ENCODE results near the gene METTL26.

METTL26 gene

GRCh38 chr16:659618-660017 is 23.5 kb upstream of the METTL26 start:
- Histone ChIP-seq H3K9me3 (no peaks in the 10 kb centered on the region), H3K36me3 (peaks cover 61% of the 10 kb centered on the region), H3K27ac (no peak overlapping the region), H3K27me3 (no peaks in the 10 kb centered on the region), H3K4me1 (peaks cover 34% of the 10 kb centered on the region), H4K20me1 (no peaks in the 10 kb centered on the region), H3K4me2 (no peak overlapping the region; the same call in 1 of the 2 replicates), H3K4me3 (no peak overlapping the region), H3K9ac (no peak overlapping the region)
- no peak for TF ChIP-seq Cebpa-rat (IDR thresholded peaks at IDR 0.05)

GRCh38 chr16:658679-659571 is 22.8 kb upstream of the METTL26 start:
- Histone ChIP-seq H3K9ac (no peak overlapping the region), H3K4me2 (no peak overlapping the region), H3K36me3 (peaks cover 64% of the 10 kb centered on the region), H3K4me1 (peaks cover 27% of the 10 kb centered on the region), H3K4me3 (no peak overlapping the region), H3K27me3 (no peaks in the 10 kb centered on the region), H3K27ac (no peak overlapping the region), H3K9me3 (no peaks in the 10 kb centered on the region), H4K20me1 (no peaks in the 10 kb centered on the region)
- no peak for TF ChIP-seq Cebpa-rat (IDR thresholded peaks at IDR 0.05)

GRCh38 chr16:657487-657886 is 21.4 kb upstream of the METTL26 start:
- no peak for TF ChIP-seq Cebpa-rat (IDR thresholded peaks at IDR 0.05)
- Histone ChIP-seq H3K4me1 (peaks cover 19% of the 10 kb centered on the region), H3K4me2 (no peak overlapping the region), H3K27me3 (no peaks in the 10 kb centered on the region), H3K36me3 (peaks cover 74% of the 10 kb centered on the region), H3K9ac (no peak overlapping the region), H3K9me3 (no peaks in the 10 kb centered on the region), H4K20me1 (no peaks in the 10 kb centered on the region), H3K27ac (no peak overlapping the region), H3K4me3 (no peak overlapping the region)

- Histone ChIP-seq H3K27ac (no peak overlapping the region), H3K4me1 (peaks cover 11% of the 10 kb centered on the region), H3K4me2 (no peak overlapping the region), H3K4me3 (no peak overlapping the region), H3K9ac (no peak overlapping the region), H3K9me3 (no peaks in the 10 kb centered on the region), H4K20me1 (no peaks in the 10 kb centered on the region), H3K27me3 (no peaks in the 10 kb centered on the region), H3K36me3 (peaks cover 71% of the 10 kb centered on the region)
- TF ChIP-seq Cebpa-rat (IDR thresholded peaks at IDR 0.05): no peak
Observed at GRCh38 chr16:654034-654433, 17.9 kb upstream of the METTL26 start.

DNA sequence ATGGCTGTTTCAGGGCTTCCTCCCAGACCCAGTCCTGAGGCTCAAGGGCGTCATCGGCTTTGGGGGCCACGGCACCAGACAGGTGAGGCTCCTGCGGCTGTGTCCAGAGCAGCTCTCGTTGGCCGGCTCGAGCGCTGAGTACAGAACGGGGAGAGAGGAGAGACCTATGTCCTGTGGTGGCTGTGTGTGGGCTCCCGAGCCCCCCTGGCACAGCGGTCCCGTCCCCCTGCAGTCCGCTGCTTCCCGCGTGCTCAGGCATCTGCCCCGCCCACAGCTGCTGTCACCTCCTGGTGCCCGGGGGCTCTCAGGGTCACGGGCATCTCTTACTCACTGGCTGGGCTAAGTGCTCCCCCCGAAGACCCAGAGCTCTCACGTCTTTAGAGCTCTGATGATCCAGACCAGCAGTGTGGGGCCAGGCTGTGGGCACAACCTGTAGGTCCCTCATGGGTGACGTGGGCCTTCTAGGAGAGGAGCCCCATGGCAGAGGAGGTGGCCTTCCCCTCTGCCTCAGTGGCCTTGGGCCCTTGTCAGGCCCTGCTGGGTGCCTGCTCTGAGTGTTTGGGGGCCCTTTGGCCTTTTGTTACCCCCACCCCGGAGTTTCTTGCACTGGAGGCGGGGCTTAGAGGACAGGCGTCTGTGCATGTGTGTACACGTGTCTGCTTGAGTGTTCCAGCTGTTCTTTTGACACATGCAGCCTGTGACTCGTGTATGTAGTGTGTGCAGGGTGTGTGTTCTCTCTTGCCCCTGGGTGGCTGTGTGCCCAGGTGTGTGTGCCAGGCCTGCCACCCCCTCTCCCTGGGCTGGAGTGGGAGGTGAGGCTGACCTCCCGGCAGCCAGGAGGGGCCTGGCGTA is 16.6 kb upstream of the METTL26 start:
- Histone ChIP-seq H3K9me3 (no peaks in the 10 kb centered on the region), H3K4me1 (peaks cover 23% of the 10 kb centered on the region), H3K4me3 (no peak overlapping the region), H3K9ac (0 out of 2 replicates have a peak overlapping the region, but pooled peaks have one; percentile 15), H3K4me2 (no peak overlapping the region), H3K27me3 (no peaks in the 10 kb centered on the region), H3K36me3 (peaks cover 58% of the 10 kb centered on the region), H4K20me1 (peaks cover 6% of the 10 kb centered on the region; the same call in 1 of the 2 replicates), H3K27ac (no peak overlapping the region)
- TF ChIP-seq Cebpa-rat (IDR thresholded peaks at IDR 0.05): no peak

DNA sequence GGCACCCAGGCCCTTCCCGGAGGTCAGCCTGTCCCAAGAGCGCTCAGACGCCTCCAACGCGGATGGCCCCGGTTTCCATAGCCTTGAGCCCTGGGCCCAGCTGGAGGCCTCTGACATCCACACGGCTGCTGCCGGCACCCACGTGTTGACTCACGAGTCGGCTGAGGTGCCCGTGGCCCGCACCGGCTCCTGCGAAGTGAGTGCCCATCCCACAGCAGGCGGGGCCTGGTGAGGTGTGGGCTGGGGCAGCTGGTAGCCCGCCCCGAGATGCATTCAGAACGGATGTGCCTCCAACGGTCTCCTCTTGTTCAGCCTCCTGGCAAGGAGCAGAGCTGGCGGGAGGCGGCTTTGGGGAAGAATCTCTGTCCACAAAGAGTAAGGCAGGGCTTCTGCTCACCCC is 15.7 kb upstream of the METTL26 start:
- H3K27me3 ChIP-seq: no peaks in the 10 kb centered on the region
- no peak for TF ChIP-seq Cebpa-rat (IDR thresholded peaks at IDR 0.05)
- no peak overlapping the region for H3K4me3 ChIP-seq
- H4K20me1 ChIP-seq: peaks cover 15% of the 10 kb centered on the region
- H3K9me3 ChIP-seq: no peaks in the 10 kb centered on the region
- no peak overlapping the region for H3K4me2 ChIP-seq
- peaks cover 31% of the 10 kb centered on the region for H3K4me1 ChIP-seq
- H3K9ac ChIP-seq: no peak overlapping the region
- H3K27ac ChIP-seq: no peak overlapping the region
- H3K36me3 ChIP-seq: peaks cover 57% of the 10 kb centered on the region

GRCh38 chr16:649631-650030 is 13.5 kb upstream of the METTL26 start:
- Histone ChIP-seq H4K20me1 (peaks cover 36% of the 10 kb centered on the region), H3K9me3 (no peaks in the 10 kb centered on the region), H3K9ac (peak overlapping the region; percentile 88), H3K36me3 (peaks cover 46% of the 10 kb centered on the region), H3K27me3 (no peaks in the 10 kb centered on the region), H3K4me2 (peak overlapping the region; percentile 91), H3K4me3 (peak overlapping the region; percentile 86), H3K4me1 (peaks cover 50% of the 10 kb centered on the region), H3K27ac (peak overlapping the region; percentile 88)
- no peak for TF ChIP-seq Cebpa-rat (IDR thresholded peaks at IDR 0.05)

- Histone ChIP-seq H3K4me1 (peaks cover 56% of the 10 kb centered on the region), H3K27me3 (no peaks in the 10 kb centered on the region), H3K9ac (peak within 1 kb of the TSS; percentile 88), H3K27ac (peak within 1 kb of the TSS; percentile 88), H3K9me3 (no peaks in the 10 kb centered on the region), H4K20me1 (peaks cover 43% of the 10 kb centered on the region), H3K36me3 (peaks cover 43% of the 10 kb centered on the region), H3K4me3 (peak within 1 kb of the TSS; percentile 86), H3K4me2 (peak within 1 kb of the TSS; percentile 91)
- TF ChIP-seq Cebpa-rat (IDR thresholded peaks at IDR 0.05): no peak
Observed at GRCh38 chr16:648781-649589, 12.9 kb upstream of the METTL26 start, which contains the start of gene WDR90. WDR90 (plus strand) TSS chr16:649365; CDS start chr16:649417, 52 bp downstream.
